ENCODE measurements around the gene PRTN3.
"Not testable (repeated sequence)": the region's sequence is repeated elsewhere in the genome, so short reads cannot be mapped to it uniquely, and the experiment has no call there.

Gene PRTN3

GRCh38 chr19:852136-853013 lies 11.6 kb downstream of the PRTN3 start, which contains the start of gene ELANE:
TSS of gene ELANE (plus strand) at chr19:852303. CDS start at chr19:852329, 26 bp downstream.
- TF ChIP-seq CTCF (conservative IDR thresholded peaks at IDR 0.05; ENCODE audit: low read length): no peak
- H3K4me3 ChIP-seq (ENCODE audit: low read length): peak within 1 kb of the TSS; percentile 44
- no peak for DNase-seq (ENCODE audit: low read depth)

- H3K4me3 ChIP-seq (ENCODE audit: low read length): no peak overlapping the region
- no peak for TF ChIP-seq CTCF (conservative IDR thresholded peaks at IDR 0.05; ENCODE audit: low read length)
- DNase-seq (ENCODE audit: low read depth): no peak
Observed at GRCh38 chr19:853014-853585, 12.3 kb downstream of the PRTN3 start.

GRCh38 chr19:853614-854220 lies 12.9 kb downstream of the PRTN3 start:
- H3K4me3 ChIP-seq (ENCODE audit: low read length); DNase-seq (ENCODE audit: low read depth): not testable (repeated sequence)

GRCh38 chr19:854549-854948 lies 13.8 kb downstream of the PRTN3 start:
- H3K4me3 ChIP-seq (ENCODE audit: low read length): no peak overlapping the region
- TF ChIP-seq CTCF (conservative IDR thresholded peaks at IDR 0.05; ENCODE audit: low read length): no peak
- no peak for DNase-seq (ENCODE audit: low read depth)

GRCh38 chr19:855142-855541 lies 14.3 kb downstream of the PRTN3 start:
- TF ChIP-seq CTCF (conservative IDR thresholded peaks at IDR 0.05; ENCODE audit: low read length): no peak
- DNase-seq (ENCODE audit: low read depth): no peak
- no peak overlapping the region for H3K4me3 ChIP-seq (ENCODE audit: low read length)

- TF ChIP-seq CTCF (conservative IDR thresholded peaks at IDR 0.05; ENCODE audit: low read length): no peak
- no peak for DNase-seq (ENCODE audit: low read depth)
- no peak overlapping the region for H3K4me3 ChIP-seq (ENCODE audit: low read length)
Observed at GRCh38 chr19:855566-856120, 14.8 kb downstream of the PRTN3 start.

- no peak overlapping the region for H3K4me3 ChIP-seq (ENCODE audit: low read length)
- DNase-seq (ENCODE audit: low read depth): no peak
- TF ChIP-seq CTCF (conservative IDR thresholded peaks at IDR 0.05; ENCODE audit: low read length): no peak
Observed at GRCh38 chr19:858284-858683, 17.5 kb downstream of the PRTN3 start.

All from AG10803 (cell line).